Stimulated activated CD4-positive, alpha-beta T cell treated with anti-CD3 and anti-CD28 coated beads, Interleukin-1b, Interleukin-23, amount 100 ng/mL, for 4 hours (primary cell): Measurements from ENCODE around the gene STX11.

Experiments
- DNase-seq, 2 donors: peaks; one replicate each; pipeline ENCODE4 v3.0.0-alpha.2; 2020; ENCODE audit warnings: low read depth in 2 of 2

Gene STX11

DNA sequence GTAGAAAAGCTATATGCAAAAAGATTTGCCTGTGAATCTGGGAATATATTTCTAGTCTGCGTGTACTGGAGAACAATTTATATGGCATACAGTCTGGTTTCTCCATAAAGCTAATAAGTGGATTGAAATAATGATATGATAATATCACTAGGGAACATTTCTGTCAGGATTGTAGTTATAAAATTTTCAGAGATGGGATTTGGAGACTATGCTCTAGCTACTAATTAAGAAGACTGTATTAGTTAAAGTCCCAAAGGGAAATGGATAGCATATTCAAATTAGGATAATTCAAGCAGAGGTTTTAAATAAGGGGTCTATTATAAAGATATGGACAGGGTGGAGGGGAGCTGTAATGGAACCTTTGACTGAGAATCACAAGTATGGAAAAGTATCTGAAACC, 7.2 kb upstream of the STX11 start:
- DNase-seq = no peak

DNA sequence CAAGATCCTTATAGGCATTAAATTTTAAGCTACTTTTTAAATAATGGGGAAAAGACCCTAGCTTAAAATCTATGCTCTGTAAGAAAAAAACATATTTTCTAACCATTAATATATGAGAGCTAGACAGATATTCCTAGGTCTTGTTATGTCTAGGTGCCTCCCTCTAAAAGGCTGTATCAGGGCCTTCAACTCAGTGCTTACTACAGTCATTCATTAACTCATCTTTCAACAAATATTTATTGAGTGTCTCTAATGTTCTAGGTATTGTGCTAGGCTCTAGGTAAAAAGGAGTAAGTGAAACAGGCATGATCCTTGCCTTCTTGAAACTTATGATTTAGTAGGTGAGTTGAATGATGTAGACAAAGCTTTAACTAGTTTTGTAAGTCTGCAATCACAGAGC, 6.4 kb upstream of the STX11 start:
- no peak for DNase-seq

DNA sequence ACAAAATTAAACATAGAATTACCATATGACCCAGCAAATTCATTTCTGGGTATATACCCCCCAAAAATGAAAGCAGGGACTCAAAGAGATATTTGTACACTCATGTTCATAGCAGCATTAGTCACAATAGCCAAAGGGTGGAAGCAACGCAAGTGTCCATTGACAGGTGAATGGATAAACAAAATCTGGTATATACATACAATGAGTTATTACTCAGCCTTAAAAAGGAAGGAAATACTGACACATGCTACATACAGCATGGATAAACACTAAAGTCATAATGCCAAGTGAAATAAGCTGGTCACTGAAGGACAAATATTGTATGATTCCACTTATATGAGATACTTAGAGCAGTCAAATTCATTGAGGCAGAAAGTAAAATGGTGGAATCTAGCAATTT, 5.3 kb upstream of the STX11 start:
- DNase-seq = no peak

DNA sequence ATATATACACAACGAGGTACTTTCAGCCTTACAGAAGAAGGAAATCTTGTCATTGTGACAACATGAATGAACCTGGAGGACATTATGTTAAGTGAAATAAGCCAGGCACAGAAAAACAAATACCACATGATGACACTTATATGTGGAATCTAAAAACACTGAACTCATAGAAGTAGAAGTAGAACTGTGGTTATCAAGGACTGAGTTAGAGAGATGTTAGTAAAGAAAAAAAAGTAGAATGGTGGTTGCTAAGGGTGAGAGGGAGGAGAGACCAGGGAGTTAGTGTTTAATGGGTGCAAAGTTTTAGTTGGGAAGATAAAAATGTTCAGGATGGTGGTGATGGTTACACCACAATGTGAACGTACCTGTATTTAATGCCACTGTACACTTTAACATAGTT, 4.8 kb upstream of the STX11 start:
- DNase-seq = no peak

DNA sequence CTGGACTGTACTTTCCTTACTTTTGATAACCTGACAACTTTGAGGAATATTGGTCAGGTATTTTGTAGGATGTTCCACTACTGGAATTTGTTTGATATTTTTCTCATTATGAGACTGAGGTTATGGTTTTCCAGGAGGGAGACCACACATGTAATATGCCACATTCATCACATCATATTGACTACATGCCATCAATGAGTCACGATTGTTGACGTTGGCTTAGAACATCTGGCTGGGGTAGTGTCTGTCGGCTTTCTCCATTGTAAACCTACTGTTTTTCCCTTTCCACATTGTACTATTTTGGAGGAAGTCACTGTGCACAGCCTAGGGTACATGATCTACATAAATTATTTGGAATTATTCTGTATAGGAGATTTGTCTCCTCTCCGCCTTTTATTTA, 1.4 kb upstream of the STX11 start:
- no peak for DNase-seq

DNA sequence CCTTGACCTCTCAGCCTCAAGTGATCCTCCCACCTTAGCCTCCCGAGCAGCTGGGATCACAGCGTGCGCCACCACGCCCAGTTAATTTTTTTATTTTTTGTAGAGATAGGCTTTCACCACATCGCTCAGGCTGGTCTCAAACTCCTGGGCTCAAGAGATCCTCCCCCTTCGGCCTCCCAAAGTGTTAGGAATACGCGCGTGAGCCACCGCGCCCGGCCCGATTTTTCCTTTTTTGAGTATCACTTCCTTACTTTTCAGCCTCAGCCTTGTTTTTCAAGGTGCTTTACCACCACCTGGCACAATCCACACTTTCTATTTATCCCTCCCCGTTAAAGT, 791 bp upstream of the STX11 start:
- DNase-seq = no peak

DNA sequence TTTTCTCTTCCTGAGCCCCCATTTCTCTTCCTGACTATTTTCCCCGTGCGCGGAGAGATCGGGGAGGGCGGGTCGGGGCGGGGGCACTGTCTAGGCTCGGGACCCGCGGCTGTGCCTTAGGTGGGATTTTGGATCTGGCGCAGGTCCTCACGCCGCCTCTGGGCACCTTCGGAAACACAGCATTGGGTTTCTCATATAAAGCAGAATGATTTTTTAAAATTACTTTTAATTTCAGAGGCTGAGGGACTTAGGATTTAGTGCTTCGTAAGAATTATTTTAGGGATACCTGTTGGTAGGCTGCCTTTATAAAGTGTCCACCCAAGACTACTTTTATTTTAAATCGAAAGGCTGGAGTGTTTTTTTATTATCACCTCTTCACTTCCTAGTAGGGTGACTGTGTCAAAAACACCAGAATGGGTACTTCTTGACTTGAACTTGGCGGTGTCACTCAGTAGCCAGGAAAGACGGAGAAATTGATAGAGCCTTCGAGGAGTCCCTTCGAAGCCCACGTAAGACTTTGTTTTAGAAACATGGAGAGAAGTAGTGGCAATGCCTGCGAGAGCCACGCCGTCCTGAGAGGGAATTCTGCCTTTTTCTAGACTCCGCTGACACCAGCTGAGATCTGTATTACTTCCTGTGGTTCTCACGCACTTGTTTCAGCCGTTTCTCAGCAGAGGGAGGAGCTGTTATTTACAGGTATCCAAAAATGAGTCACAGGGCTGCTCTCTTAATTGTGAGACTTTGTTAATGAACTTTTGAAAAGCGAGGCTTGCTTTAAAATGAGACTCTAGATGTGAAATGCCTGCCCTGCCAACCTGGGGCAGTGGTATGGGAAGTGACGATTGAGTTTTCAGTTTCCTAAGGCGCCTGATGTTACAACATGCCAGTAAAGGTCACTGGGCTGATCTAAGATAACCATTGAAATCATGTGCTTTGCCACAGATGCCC, 667 bp downstream of the STX11 start:
- DNase-seq = peak; percentile 32 to 54

DNA sequence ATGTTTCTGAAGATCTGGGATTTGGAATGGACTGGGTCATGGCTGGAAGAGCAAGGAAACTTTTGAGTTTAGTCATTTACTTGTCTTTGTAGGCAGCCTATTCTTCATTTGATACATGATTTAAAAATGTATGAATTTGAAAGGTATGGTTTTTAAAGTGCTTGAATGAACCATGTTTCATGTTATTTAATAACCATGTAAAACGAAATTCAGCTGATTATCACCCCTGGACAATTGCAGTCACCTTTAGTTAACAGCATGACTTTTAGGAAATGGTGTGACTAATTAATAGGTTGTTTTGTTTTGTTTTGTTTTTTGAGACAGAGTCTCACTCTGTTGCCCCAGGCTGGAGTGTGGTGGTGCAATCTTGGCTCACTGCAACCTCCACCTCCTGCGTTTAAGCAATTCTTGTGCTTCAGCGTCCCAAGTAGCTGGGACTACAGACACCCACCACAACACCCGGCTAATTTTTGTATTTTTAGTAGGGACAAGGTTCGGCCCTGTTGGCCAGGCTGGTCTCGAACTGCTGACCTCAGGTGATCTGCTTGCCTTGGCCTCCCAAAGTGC, 2.1 kb downstream of the STX11 start:
- DNase-seq = no peak

DNA sequence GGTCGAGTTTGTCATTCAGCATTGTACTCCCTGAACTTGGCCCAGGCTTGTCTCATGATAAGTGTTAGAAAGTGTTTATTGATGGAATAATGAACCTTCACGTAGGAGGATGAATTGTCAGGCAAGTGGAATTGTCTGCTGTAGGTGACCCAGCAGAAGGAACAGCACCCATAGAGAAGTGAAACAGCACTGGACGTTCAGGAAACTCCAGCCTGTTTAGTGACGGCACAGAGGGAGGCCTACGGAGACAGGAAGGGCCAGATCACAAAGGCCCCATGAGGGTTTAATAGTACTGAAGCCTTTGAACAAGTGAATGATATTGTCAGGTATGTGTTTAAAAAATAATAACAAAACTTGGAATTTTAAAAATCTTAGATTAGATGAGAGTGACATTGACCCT, 2.9 kb downstream of the STX11 start:
- no peak for DNase-seq

DNA sequence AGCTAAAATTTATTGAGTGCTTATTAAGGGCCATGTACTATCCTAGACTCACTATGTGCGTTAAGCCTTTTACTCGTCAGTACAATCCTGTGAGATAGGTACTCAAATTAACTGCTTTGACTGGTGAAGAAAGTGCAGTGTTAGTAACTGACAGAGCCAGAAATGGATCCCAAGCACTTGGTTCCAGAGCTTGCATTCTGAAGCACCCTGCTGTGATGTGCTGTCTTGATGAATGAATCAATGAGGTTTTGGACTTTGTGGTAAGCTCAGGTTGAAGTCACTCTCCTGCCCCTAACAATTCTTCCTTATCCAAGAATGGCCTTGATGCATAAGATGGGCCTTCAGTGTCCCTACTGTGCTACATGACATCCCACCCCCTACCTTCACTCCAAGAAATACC, 3.7 kb downstream of the STX11 start:
- DNase-seq = no peak

DNA sequence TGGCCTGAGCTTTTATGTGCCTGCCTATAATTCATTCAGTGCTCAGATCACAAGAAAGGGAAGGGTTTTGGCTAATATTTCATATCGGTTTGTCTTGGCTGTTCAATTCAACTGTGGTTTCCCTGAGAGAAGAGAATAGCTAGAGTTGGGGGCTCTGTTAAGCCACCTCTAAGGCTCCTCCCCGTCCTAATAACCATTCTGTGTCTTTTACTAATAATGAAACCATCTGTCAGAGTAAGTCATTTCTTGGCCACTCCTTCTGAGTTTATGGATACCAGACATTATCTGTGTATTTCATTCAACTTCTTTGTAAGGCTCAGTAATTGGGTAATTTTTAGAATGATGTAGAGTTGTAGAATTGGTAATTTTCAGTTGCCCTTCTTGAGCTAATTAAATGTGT, 5.2 kb downstream of the STX11 start:
- no peak for DNase-seq

DNA sequence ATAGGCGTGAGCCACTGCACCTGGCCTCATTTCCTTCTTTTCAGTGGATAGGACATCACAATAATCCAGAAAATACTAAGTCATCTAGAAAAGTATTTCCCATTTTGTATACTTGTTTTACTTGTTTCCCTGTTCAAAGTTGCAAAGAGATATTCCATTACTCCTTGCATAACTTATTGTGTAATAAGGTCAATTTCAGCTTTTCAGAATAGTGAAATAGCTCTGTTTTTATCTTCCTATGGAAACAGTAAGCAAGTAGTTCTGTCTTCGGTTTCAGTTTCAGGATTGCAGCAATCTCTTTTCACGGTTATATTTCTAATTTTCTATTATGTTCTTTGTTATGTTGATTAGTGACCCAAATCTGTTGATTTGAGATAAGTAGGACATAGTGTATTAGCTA, 6.0 kb downstream of the STX11 start:
- DNase-seq = no peak

DNA sequence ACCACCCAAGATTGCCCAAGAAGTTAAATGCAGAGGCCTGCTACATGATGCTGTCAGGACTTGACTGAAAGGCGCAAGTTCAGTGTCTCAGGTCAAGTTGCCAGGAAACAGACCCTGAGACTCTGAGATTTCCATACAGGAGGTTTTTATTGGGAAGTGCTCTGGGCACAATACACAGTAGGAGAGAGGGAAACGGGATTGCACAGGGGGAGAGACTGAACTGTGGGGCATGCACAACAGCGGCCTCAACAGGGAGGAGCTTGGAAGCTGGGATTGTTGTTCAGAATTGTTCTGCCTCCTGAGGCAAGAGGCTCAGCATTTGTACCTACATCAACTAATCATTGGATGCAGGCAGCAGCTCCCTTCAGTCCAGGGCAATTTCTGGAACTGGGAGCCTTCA, 6.7 kb downstream of the STX11 start:
- no peak for DNase-seq

DNA sequence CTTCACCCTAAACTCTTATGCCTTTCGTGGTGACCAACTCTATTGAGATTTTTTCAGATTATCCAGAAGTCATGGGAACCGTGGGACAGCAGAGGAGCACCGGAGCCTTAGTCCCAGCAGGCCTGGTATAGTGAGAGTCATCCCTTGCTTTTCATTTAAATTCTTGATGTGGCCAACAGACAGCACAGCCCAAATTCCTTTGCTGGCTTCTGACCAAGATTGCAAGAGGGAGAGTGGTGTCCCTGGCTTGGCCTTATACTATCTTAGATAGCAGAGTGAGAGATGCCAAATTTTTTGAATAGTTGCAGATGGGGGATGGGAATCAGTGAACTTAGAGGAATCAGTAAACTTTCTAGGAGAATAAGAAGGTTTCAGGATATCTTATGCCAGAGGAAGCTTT, 7.8 kb downstream of the STX11 start:
- no peak for DNase-seq

DNA sequence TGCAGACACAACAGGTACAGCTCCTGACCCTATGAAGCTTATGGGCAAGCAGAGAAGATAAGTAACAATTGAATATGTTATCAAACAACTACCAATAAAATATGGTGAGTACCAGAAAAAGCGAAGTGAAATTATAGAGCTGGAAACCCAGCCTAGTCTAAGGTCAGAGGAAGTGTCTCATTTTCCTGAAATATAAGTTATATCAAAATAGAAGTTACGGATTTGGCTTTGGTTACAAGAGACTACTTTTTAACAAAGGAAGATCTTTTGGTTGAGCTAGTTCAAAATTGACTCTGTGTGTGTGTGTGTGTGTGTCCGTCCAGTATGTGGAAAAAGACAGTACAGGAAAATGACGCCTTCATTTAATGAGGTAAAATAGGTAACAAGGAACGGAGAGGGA, 8.9 kb downstream of the STX11 start:
- DNase-seq = no peak

DNA sequence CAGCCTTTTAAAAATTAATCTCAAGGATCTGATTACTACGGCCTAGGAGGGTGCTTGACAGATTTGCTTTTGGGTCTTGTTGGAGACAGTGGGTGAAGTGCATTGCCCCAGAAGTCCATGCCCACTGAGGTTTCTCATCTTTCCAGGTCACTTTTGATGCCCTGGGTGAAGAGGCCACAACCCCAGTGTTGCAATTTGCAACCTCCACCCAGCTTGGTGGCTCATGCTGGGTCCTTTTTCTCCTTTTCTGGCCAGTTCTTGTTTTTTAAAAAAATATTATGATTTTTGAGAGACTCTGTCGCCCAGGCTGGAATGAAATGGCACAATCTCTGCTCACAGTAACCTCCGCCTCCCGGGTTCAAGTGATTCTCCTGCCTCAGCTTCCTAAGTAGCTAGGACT, 9.4 kb downstream of the STX11 start:
- DNase-seq = no peak

DNA sequence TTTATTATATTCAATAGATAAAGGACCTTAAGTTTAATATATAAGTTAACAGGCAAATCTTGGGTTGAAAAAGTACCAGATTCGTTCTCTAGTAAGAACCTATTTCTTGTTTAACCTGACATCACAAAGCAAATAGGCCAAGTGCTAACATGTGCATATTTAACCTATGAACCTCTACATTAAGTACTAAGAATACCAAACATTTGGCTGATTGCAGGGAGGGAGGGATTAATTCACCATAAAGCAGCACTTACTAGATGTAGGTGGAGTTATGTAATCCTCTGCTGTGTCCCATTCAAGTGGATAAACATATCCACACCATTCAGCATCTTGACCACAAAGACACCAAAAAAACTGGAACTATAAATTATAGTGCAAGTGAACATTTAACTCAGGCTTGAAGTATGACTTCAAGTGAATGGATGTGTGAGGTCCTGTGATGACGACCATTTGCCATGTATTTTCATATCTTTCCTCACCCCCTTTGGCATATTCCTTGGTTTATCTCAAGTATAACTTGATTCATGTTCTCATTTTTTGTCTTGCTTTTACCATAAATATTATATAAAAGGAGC, 10.2 kb downstream of the STX11 start:
- no peak for DNase-seq

DNA sequence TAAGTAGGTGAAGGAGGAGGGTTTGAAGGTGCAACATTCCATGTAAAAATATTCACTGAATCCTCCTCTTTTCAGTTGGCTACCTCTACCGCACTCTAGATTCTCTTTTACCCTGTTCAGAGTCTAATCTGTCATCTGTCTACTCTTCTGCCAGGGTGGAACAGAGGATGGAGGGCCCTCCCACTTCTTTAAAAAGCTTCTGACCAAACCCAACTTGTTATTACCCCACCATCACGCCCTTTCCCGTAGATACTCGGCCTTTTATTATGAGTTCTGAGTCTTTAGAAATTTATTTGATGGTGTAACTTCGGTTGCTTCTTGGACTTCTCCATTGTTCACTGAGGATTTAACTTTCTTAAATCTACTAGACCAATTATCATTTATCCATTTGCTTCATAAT, 11.7 kb downstream of the STX11 start:
- no peak for DNase-seq

DNA sequence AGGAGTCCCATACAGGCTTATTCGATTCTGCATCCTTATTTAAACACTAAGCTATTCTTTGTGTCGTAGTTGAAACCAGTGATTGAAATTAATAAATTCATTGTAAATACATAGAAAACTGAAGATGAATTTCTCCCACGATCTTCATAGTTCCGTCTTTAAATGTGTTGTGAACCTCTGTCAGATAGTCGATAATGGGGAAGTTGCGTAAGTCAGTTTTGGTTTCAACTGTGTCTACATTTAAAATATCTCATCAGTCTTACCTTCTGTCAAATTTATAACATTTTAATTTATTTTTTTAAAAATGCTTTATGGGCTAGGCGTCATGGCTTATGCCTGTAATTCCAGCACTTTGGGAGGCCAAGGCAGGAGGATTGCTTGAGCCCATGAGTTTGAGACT, 12.7 kb downstream of the STX11 start:
- no peak for DNase-seq

DNA sequence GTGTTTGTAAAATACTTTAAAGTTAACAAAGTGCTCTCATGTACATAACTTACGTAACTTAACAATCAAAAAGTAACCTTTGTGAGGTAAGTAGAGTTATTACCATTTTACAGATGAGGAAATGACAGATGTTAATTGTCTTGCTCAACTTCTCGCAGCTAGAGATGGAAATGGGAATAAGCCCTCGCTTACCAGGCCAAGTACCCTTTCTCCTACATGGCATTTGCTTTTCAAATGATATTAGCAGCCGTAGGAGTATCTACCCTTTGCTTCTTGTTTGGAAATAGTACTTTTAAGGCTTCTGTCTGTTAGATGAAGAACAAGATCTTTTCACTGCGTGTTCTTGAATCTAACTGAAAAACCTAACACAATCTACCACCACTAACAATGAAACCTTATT, 15.5 kb downstream of the STX11 start:
- DNase-seq = no peak

DNA sequence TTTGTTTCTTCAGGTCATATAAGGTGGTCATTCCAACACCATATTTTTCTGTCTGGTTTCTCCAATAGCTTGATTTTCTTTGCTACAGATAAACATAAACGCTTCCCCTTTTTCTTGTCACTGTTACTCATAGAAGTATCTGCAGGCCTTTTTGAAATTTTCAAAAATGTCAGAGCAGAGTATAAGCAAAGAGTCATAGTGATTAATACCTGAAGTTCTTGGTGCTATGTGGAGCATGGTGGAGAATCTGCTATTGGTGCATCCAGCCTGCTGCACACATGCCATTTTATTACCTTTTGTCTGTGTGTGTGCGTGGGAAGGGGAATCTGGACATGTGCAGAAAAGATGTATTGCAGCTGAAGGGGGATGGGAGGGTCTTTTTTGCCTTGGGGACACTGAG, 19.7 kb downstream of the STX11 start:
- DNase-seq = no peak

DNA sequence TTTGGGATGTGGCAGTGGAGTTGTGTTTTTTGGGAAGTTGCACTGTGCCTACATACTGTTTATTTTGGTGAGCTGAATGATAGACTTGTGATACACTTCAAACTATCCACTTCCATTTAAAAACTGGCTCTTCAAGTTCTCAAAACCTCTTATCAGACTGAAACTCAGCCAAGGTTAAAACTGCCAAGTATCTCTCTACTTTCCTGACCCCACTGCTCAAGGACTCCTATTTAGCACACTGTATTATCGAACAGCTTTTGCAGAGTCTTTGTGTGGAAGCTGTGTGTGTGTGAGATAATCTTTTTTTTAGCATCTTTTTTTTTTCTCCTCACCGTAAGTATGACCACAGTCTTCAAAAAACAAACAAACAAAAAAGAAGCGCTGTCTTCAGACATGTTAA, 21.1 kb downstream of the STX11 start:
- no peak for DNase-seq

DNA sequence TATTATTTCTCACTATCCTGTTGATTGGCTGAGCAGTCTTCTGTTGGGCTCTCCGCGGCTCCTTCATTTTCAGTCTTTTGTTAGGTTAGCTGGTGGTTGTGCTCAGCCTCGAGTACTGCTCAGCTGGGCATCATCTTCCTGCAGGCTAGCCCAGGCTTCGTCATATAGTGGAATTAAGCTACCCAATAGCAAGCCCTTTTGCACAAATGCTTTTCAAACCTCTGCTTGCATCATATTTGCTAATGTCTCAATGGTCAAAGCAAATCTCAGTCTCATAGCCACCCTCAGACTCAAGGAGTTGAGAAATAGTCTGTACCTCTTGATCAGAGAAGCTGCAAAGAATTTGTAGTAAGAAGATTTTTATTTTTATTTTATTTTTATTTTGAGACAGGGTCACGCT, 23.7 kb downstream of the STX11 start:
- no peak for DNase-seq

DNA sequence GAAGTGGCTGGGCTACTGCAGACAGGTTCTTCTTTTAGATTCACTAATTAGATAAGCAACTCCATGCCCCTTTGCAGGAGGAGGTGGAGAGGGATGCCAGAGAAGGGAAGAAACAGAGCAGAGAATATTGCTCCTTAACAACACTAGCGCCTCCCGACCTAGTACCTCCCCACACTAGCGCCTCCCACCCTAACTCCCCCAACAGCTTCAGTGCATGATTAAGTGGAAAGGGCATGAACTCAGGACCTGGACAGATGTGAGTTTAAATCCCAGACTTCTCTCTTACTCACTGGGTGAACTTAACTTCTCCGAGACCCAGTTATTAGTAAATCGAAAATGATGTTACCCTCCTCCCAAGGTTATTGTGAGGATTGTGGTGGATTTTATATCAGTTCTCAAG, 25.7 kb downstream of the STX11 start:
- DNase-seq = no peak
